GM12801 (cell line): ENCODE data around the gene C2orf76.

ENCODE experiments used
- TF ChIP-seq, protein P1 (sequence below): IDR thresholded peaks from one replicate; pipeline ENCODE4 v1.5.1; 2011; ENCODE audit warnings: control low read depth; ENCODE audit not compliant: insufficient read length; ENCODE audit errors: extremely low read depth

Gene C2orf76

DNA sequence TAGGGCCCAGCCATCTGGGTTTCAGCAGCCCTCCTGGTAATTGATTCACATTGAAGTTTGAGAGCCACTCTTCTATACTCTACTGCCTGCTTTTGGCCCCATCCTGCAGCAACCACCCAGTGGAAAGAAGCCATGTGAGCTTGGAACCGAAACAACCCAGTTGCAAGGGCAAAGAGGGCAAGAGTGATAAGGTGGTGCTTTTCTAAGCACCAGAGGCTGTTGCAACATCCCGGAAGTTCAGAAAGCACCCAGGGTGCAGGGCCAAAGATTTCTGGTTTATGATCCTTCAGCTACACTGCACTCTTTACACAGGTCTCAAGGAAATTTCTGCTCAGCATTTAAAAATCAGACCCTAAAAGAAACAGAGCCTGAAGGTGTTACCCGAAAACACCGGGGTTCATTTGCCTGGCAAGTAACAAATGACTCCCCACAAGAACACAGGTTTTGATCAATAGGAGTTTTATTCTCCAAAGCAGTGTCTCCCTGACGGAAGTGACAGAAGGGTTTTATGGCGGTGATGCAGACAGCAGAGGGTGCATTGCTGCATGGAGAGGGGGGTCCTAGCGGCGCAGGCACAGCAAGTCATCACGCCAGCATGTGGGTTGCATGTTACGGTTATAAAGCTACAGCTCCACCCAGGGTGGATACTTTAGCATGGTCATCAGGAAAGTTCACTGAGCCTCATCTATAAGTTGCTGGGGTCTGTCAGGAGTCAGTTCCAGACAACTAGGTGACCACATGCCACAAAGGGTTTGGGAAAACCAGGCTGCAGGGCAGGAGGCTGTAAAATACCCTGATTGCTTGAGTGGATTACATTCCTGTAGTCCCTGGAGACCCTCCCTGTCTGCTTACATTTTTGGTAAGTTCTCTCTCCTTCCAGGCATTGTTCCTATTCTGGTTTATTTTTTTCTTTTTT lies 36.3 kb upstream of the C2orf76 start:
- TF ChIP-seq, protein P1, sequence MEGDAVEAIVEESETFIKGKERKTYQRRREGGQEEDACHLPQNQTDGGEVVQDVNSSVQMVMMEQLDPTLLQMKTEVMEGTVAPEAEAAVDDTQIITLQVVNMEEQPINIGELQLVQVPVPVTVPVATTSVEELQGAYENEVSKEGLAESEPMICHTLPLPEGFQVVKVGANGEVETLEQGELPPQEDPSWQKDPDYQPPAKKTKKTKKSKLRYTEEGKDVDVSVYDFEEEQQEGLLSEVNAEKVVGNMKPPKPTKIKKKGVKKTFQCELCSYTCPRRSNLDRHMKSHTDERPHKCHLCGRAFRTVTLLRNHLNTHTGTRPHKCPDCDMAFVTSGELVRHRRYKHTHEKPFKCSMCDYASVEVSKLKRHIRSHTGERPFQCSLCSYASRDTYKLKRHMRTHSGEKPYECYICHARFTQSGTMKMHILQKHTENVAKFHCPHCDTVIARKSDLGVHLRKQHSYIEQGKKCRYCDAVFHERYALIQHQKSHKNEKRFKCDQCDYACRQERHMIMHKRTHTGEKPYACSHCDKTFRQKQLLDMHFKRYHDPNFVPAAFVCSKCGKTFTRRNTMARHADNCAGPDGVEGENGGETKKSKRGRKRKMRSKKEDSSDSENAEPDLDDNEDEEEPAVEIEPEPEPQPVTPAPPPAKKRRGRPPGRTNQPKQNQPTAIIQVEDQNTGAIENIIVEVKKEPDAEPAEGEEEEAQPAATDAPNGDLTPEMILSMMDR: no peak

DNA sequence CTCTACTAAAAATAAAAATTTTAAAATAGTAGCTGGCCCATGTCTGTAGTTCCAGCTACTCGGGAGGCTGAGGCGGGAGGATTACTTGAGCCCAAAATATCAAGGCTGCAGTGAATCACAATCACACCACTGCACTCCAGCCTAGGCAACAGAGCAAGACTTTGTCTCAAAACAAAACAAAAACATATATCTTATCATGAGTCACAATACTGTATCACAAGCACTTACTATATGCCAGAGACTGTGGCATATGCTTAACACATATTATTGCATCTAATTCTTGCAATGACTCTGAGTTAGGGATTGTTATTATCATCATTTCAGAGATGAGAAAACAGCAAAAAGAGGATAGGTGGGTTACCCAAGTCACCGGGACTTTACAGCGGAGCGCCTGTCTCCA lies 35.5 kb upstream of the C2orf76 start:
- TF ChIP-seq, protein P1: no peak

DNA sequence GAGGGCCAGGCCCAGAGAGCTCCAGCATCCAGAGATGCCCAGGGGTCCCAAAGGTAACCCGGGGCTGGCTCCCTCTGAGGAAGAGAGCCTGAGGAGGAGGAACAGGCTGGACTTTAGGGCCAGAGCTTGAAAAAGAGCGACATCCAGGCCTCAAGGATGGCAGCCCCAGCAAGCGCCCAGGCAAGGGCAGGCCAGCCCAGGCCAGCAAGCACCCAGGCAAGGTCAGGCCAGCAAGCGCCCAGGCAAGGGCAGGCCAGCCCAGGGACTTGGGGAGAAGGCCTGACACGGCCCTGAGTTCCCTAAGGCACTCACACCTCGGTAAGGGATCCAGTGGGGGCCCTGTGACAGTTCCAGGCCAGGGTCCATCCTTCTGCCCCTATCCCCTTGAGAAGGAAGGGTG lies 30.6 kb upstream of the C2orf76 start:
- TF ChIP-seq, protein P1: no peak

DNA sequence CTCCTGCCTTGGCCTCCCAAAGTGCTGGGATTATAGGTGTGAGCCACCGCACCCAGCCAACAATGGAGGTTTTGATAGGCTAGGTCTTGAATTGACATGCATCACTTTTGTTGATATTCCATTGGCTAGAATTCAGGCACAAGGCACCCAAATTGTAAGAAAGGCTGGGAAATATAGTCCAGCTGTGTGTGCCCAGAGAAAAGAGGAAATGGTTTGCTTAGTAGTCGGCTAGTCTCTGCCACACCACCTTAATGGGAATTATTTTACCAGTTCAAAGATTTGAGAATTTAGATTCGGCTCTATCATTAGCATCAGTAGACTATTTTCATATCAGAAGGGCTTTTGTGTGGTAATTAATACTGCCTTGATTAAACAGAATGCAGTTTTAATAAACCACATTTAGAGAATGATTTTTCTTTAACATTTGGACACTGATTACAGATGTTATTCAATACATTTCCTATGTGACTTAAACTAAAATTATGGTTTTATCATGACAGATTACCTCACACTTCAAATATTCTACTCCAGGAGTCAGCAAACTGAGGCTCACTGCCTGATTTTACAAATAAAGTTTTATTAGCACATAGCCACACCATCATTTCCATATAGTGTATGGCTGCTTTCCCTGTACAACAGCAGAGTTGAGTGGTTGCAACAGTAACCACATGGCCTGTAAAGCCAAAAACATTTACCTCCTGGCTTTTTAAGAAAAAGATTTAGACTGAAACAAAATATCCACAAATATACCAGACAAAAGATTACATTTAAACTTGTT lies 27.5 kb upstream of the C2orf76 start:
- TF ChIP-seq, protein P1: no peak

DNA sequence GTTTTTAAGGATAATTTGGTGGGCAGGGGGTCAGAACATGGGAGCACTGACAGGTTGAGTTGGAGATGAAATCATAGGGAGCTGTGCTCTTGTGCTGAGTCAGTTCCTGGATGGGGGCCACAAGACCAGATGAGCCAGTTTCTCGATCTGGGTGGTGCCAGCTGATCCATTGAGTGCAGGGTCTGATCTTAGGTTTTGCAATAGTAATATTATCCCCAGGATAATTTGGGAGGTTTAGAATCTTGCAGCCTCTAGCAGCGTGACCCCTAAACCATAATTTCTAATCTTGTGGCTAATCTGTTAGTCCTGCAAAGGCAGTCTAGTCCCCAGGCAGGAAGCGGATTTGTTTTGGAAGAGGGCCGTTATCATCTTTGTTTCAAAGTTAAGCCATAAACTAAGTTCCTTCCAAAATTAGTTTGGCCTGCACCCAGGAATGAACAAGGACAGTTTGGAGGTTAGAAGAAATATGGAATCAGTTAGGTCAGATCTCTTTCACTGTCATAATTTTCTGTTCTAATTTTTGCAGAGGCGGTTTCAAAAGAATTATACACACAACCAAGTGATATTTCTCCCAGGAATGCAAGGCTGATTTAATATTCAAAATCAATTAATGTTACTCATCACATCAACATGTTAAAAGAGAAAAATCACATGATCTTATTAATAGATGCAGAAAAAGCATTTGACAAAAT lies 23.1 kb upstream of the C2orf76 start:
- TF ChIP-seq, protein P1: no peak

DNA sequence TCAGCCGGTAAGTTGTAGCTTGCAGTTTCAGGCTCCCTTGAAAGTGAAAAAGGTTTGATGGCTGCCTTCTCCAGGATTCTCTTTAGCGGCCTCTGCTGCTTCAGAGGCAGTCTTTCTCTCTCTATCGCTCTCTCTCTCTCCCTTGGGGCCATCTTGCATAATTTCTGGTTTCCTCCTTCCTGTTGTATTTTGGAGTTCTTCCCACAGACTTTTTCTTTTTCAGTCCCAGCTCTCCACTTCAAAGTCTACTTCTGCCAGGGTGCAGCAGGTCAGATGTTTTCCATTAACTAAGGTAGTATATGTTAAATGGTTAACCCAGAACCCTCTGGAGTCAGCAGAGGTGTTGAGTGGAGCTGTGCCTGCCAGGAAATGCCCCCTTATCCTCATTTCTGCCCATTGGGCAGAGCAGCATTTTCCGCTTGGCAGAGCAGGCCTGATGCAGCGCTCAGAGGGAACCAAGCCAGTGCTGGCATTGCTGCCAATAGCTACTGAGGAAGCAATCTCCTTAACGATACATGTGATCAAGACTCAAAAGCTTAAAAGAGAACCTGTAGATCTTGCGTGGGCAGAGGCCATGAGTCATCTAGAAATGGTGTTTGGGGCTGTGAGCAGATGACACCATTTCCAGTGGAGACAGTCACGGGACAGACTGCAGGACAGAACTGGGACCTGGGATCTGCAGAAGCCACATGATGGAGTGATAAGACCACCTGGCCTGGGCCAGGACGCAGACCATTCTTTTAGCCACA lies 20.9 kb upstream of the C2orf76 start:
- TF ChIP-seq, protein P1: no peak
